Naive thymus-derived CD4-positive, alpha-beta T cell (primary cell): ENCODE results near the gene DTNB. TPM values are rescaled to one million over a fixed set of nuclear protein-coding genes. Genes with fewer than 3 reads are reported as not detected.

Experiments
- ATAC-seq: fragments of 150-1000 bp; cut with Tn5 transposase; 2 replicates; pipeline ENCODE4 v1.10.0; 2021; ENCODE audit warnings: mild to moderate bottlenecking, moderate library complexity
- CTCF ChIA-PET: fragments of 350-600 bp; sonication (Branson Sonifier 250); formaldehyde crosslinking; loops from one replicate; lab custom pipeline; 2021; ENCODE audit warnings: antibody characterized with exemption; lab: Charles Lee
- POLR2A ChIA-PET: fragments of 350-600 bp; sonication (Branson Sonifier 250); formaldehyde crosslinking; loops from one replicate; lab custom pipeline; 2021; ENCODE audit warnings: antibody characterized with exemption, inconsistent platforms; lab: Charles Lee
- DNase-seq, 9 donors: peaks; one replicate each; pipeline versions ENCODE4 v3.0.0 to v3.0.0-alpha.2; 2020 to 2022; ENCODE audit warnings: mixed read lengths in 1 of 9
- H3K27ac ChIP-seq: one replicate; pipeline ENCODE4 v1.7.0; 2013; ENCODE audit warnings: mild to moderate bottlenecking, low read depth, low read length, moderate library complexity
- H3K27me3 ChIP-seq, 2 donors: one replicate each; pipeline ENCODE4 v1.7.0; 2013; ENCODE audit warnings: low read length in 2 of 2, mild to moderate bottlenecking in 2 of 2, moderate library complexity in 2 of 2; ENCODE audit not compliant: control insufficient read depth in 2 of 2, insufficient read depth in 2 of 2
- H3K36me3 ChIP-seq, 3 experiments: 1 replicate in 2 of 3; 2 replicates in 1 of 3; pipeline ENCODE4 v1.7.0; 2013; ENCODE audit warnings: low read length in 3 of 3, mild to moderate bottlenecking in 3 of 3, moderate library complexity in 1 of 3; ENCODE audit not compliant: insufficient read depth in 3 of 3, control insufficient read depth in 2 of 3
- H3K4me1 ChIP-seq, 2 donors: one replicate each; pipeline ENCODE4 v1.7.0; 2013; ENCODE audit warnings: low read length in 2 of 2, mild to moderate bottlenecking in 2 of 2, moderate library complexity in 1 of 2; ENCODE audit not compliant: control insufficient read depth in 2 of 2, insufficient read depth in 2 of 2
- H3K4me3 ChIP-seq: 2 replicates; pipeline ENCODE4 v1.7.0; 2013; ENCODE audit warnings: mild to moderate bottlenecking, low read length
- H3K9me3 ChIP-seq, 3 experiments: 1 replicate in 2 of 3; 2 replicates in 1 of 3; pipeline ENCODE4 v1.7.0; 2013; ENCODE audit warnings: low read length in 3 of 3; ENCODE audit not compliant: control insufficient read depth in 2 of 3
- H3K27ac Mint-ChIP-seq, 9 donors: one replicate each; pipeline ENCODE4 v1.8.0; 2020 to 2022; ENCODE audit warnings: mixed read lengths in 9 of 9, mild to moderate bottlenecking in 8 of 9, moderate library complexity in 5 of 9, inconsistent platforms in 2 of 9
- H3K27me3 Mint-ChIP-seq, 5 donors: one replicate each; pipeline ENCODE4 v1.8.0; 2021 to 2022; ENCODE audit warnings: mixed read lengths in 5 of 5, mild to moderate bottlenecking in 1 of 5
- H3K36me3 Mint-ChIP-seq, 5 donors: one replicate each; pipeline ENCODE4 v1.8.0; 2020 to 2022; ENCODE audit warnings: mixed read lengths in 5 of 5, mild to moderate bottlenecking in 3 of 5, inconsistent platforms in 1 of 5
- H3K4me1 Mint-ChIP-seq, 7 donors: one replicate each; pipeline ENCODE4 v1.8.0; 2020 to 2022; ENCODE audit warnings: mixed read lengths in 7 of 7, mild to moderate bottlenecking in 3 of 7, inconsistent platforms in 1 of 7
- H3K4me3 Mint-ChIP-seq, 10 donors: one replicate each; pipeline ENCODE4 v1.8.0; 2020 to 2022; ENCODE audit warnings: mild to moderate bottlenecking in 10 of 10, mixed read lengths in 10 of 10, moderate library complexity in 6 of 10, inconsistent platforms in 2 of 10
- H3K9me3 Mint-ChIP-seq, 11 donors: one replicate each; pipeline ENCODE4 v1.8.0; 2020 to 2022; ENCODE audit warnings: mixed read lengths in 11 of 11, mild to moderate bottlenecking in 4 of 11, inconsistent platforms in 1 of 11, moderate library complexity in 1 of 11
- intact Hi-C, 2 donors: fragments of 100-400 bp; cut with micrococcal nuclease; formaldehyde crosslinking; loops; one replicate each; pipeline ENCODE4 v1.15.1; 2023
- polyA plus RNA-seq, 2 donors: library from polyadenylated mRNA; unstranded; fragments of 300-500 nt; fragmentation: Illumina TruSeq; gene quantifications; one replicate each; pipeline ENCODE4 v1.2.3, GENCODE V29; 2021
- total RNA-seq, 6 experiments: library from RNA in 5 of 6; stranded (reverse) in 5 of 6; gene quantifications; 1 replicate in 5 of 6; 2 replicates in 1 of 6; pipeline ENCODE4 v1.2.3 and lab custom pipeline; 2021 to 2026

The DTNB gene
- total and polyA plus RNA-seq, 7 experiments from 2014 or later = 17.0 to 56.2 (median 33.1) TPM

- H3K9me3 ChIP-seq = no peaks in the 10 kb centered on the region
- no peak for ATAC-seq
- H3K4me1 Mint-ChIP-seq = peaks cover 0 to 10% (median 5%) of the 10 kb centered on the region in 7 donors
- no peaks in the 10 kb centered on the region for H3K36me3 ChIP-seq
- intact Hi-C loops = loop anchor here in 1 of 2 donors (10.0 kb wide), 1 partner anchor 333 kb away; no protein-coding TSS in a partner anchor
- H3K9me3 Mint-ChIP-seq = no peaks in the 10 kb centered on the region
- H3K4me3 ChIP-seq = no peak overlapping the region
- no peak overlapping the region for H3K27ac ChIP-seq
- no peak overlapping the region for H3K4me3 Mint-ChIP-seq
- CTCF ChIA-PET = no interaction called here
- H3K36me3 Mint-ChIP-seq = peaks cover 0 to 28% (median 14%) of the 10 kb centered on the region in 5 donors
- no peaks in the 10 kb centered on the region for H3K27me3 Mint-ChIP-seq
- POLR2A ChIA-PET = no interaction called here
- H3K27me3 ChIP-seq = no peaks in the 10 kb centered on the region
- H3K4me1 ChIP-seq = no peaks in the 10 kb centered on the region
- no peak for DNase-seq
- H3K27ac Mint-ChIP-seq = no peak overlapping the region
Observed at GRCh38 chr2:25528173-25528572, 145.2 kb downstream of the DTNB start.

GRCh38 chr2:25524507-25524906 lies 148.9 kb downstream of the DTNB start:
- Mint-ChIP-seq H3K27ac (peak overlapping the region in 1 of 9 donors; percentile 38), H3K4me1 (peaks cover 0 to 12% (median 8%) of the 10 kb centered on the region in 7 donors), H3K27me3 (no peaks in the 10 kb centered on the region), H3K9me3 (no peaks in the 10 kb centered on the region), H3K36me3 (peaks cover 0 to 18% (median 7%) of the 10 kb centered on the region in 5 donors), H3K4me3 (no peak overlapping the region)
- ChIA-PET POLR2A (interaction anchor here (1.0 kb wide), 1 partner anchor 230 kb away, joined by 3 read pairs; no protein-coding TSS in a partner anchor), CTCF (interaction anchor here (0.6 kb wide), 1 partner anchor 149 kb away, joined by 3 read pairs; the partner anchor contains the start of gene DTNB)
- Histone ChIP-seq H3K27me3 (no peaks in the 10 kb centered on the region), H3K36me3 (no peaks in the 10 kb centered on the region), H3K4me3 (no peak overlapping the region), H3K9me3 (no peaks in the 10 kb centered on the region), H3K4me1 (peaks cover 4 to 5% of the 10 kb centered on the region in 2 donors), H3K27ac (no peak overlapping the region)
- intact Hi-C loops = loop anchor here (5.0 to 10.0 kb wide), 4 partner anchors 122 to 547 kb away; no protein-coding TSS in a partner anchor
- DNase-seq (no peak), ATAC-seq (no peak)

- H3K27ac ChIP-seq = no peak overlapping the region
- CTCF ChIA-PET = interaction anchor here (0.7 kb wide), 2 partner anchors 297 to 357 kb away, joined by 3 to 4 read pairs; no protein-coding TSS in a partner anchor
- H3K36me3 ChIP-seq = no peaks in the 10 kb centered on the region
- no peaks in the 10 kb centered on the region for H3K9me3 ChIP-seq
- DNase-seq (no peak), ATAC-seq (no peak)
- no peak overlapping the region for H3K4me3 Mint-ChIP-seq
- no peak overlapping the region for H3K4me3 ChIP-seq
- H3K4me1 Mint-ChIP-seq = peaks cover 0 to 16% (median 8%) of the 10 kb centered on the region in 7 donors
- H3K27me3 Mint-ChIP-seq = no peaks in the 10 kb centered on the region
- POLR2A ChIA-PET = no interaction called here
- peaks cover 0 to 12% (median 0%) of the 10 kb centered on the region in 5 donors for H3K36me3 Mint-ChIP-seq
- H3K27me3 ChIP-seq = no peaks in the 10 kb centered on the region
- peak overlapping the region in 6 of 9 donors; percentile 5 to 88 (median 35) for H3K27ac Mint-ChIP-seq
- H3K4me1 ChIP-seq = peaks cover 4 to 5% of the 10 kb centered on the region in 2 donors
- H3K9me3 Mint-ChIP-seq = no peaks in the 10 kb centered on the region
- intact Hi-C loops = loop anchor here (5.0 to 10.0 kb wide), 4 partner anchors 121 to 546 kb away; no protein-coding TSS in a partner anchor
Observed at GRCh38 chr2:25523060-25523459, 150.3 kb downstream of the DTNB start.

GRCh38 chr2:25521665-25522387 lies 151.6 kb downstream of the DTNB start:
- H3K4me3 ChIP-seq = no peak overlapping the region
- intact Hi-C loops = loop anchor here (1.0 to 10.0 kb wide), 10 partner anchors 36 to 545 kb away; no protein-coding TSS in a partner anchor

GRCh38 chr2:25521126-25521525 lies 152.3 kb downstream of the DTNB start:
- H3K4me3 ChIP-seq = no peak overlapping the region
- H3K27ac Mint-ChIP-seq = no peak overlapping the region
- no peaks in the 10 kb centered on the region for H3K9me3 ChIP-seq
- ChIA-PET CTCF (interaction anchor here (0.9 kb wide), 1 partner anchor 324 kb away, joined by 3 read pairs; no protein-coding TSS in a partner anchor), POLR2A (interaction anchor here (1.2 kb wide), 1 partner anchor 159 kb away, joined by 4 read pairs; no protein-coding TSS in a partner anchor)
- H3K27me3 ChIP-seq = no peaks in the 10 kb centered on the region
- ATAC-seq = no peak
- H3K4me3 Mint-ChIP-seq = no peak overlapping the region
- H3K36me3 Mint-ChIP-seq = peaks cover 0 to 15% (median 0%) of the 10 kb centered on the region in 5 donors
- peaks cover 4 to 5% of the 10 kb centered on the region in 2 donors for H3K4me1 ChIP-seq
- no peak overlapping the region for H3K27ac ChIP-seq
- H3K4me1 Mint-ChIP-seq = peaks cover 0 to 25% (median 8%) of the 10 kb centered on the region in 7 donors
- no peaks in the 10 kb centered on the region for H3K27me3 Mint-ChIP-seq
- H3K9me3 Mint-ChIP-seq = no peaks in the 10 kb centered on the region
- intact Hi-C loops = loop anchor here (5.0 to 10.0 kb wide), 4 partner anchors 119 to 544 kb away; no protein-coding TSS in a partner anchor
- H3K36me3 ChIP-seq = no peaks in the 10 kb centered on the region
- no peak for DNase-seq

More at GRCh38 chr2:25521665-25522387, 151.6 kb downstream of the DTNB start:
- Histone ChIP-seq H3K9me3 (no peaks in the 10 kb centered on the region), H3K27ac (no peak overlapping the region), H3K27me3 (no peaks in the 10 kb centered on the region), H3K36me3 (no peaks in the 10 kb centered on the region), H3K4me1 (peaks cover 4 to 5% of the 10 kb centered on the region in 2 donors)
- Mint-ChIP-seq H3K27ac (peak overlapping the region in 8 of 9 donors; percentile 38 to 88 (median 66)), H3K27me3 (no peaks in the 10 kb centered on the region), H3K4me3 (peak overlapping the region in 8 of 10 donors; percentile 4 to 77 (median 42)), H3K9me3 (no peaks in the 10 kb centered on the region), H3K4me1 (peaks cover 0 to 25% (median 8%) of the 10 kb centered on the region in 7 donors), H3K36me3 (peaks cover 0 to 14% (median 0%) of the 10 kb centered on the region in 5 donors)
- POLR2A ChIA-PET = interaction anchor here (1.2 kb wide), 1 partner anchor 160 kb away, joined by 4 read pairs; no protein-coding TSS in a partner anchor
- ATAC-seq = peak; percentile 99
- peak in 7 of 9 donors; percentile 59 to 82 (median 72) for DNase-seq
- CTCF ChIA-PET = interaction anchor here (0.9 kb wide), 1 partner anchor 325 kb away, joined by 3 read pairs; no protein-coding TSS in a partner anchor

GRCh38 chr2:25517701-25518100 lies 155.7 kb downstream of the DTNB start:
- no peak overlapping the region for H3K4me3 Mint-ChIP-seq
- ChIA-PET POLR2A (no interaction called here), CTCF (no interaction called here)
- Histone ChIP-seq H3K4me1 (peaks cover 4 to 5% of the 10 kb centered on the region in 2 donors), H3K27me3 (no peaks in the 10 kb centered on the region), H3K36me3 (no peaks in the 10 kb centered on the region), H3K4me3 (no peak overlapping the region), H3K27ac (no peak overlapping the region), H3K9me3 (no peaks in the 10 kb centered on the region)
- H3K27ac Mint-ChIP-seq = no peak overlapping the region
- peaks cover 6 to 38% (median 13%) of the 10 kb centered on the region in 7 donors for H3K4me1 Mint-ChIP-seq
- ATAC-seq = no peak
- peaks cover 5 to 21% (median 7%) of the 10 kb centered on the region in 5 donors for H3K36me3 Mint-ChIP-seq
- H3K9me3 Mint-ChIP-seq = no peaks in the 10 kb centered on the region
- DNase-seq = no peak
- H3K27me3 Mint-ChIP-seq = no peaks in the 10 kb centered on the region
- intact Hi-C loops = no loop called here
